Measurements from ENCODE around the gene MYG1.
"Not testable (repeated sequence)": the region's sequence is repeated elsewhere in the genome, so short reads cannot be mapped to it uniquely, and the experiment has no call there.

Gene MYG1

GRCh38 chr12:53327435-53328042 is 28.0 kb downstream of the MYG1 start:
- no peak for DNase-seq (ENCODE audit: low read depth in 2 of 2)

- DNase-seq (ENCODE audit: low read depth in 2 of 2): no peak
Observed at GRCh38 chr12:53328043-53328435, 28.5 kb downstream of the MYG1 start.

- DNase-seq (ENCODE audit: low read depth in 2 of 2): no peak
Observed at GRCh38 chr12:53330671-53331070, 31.2 kb downstream of the MYG1 start.

- DNase-seq (ENCODE audit: low read depth in 2 of 2): not testable (repeated sequence)
Observed at GRCh38 chr12:53332339-53332738, 32.8 kb downstream of the MYG1 start.

GRCh38 chr12:53332744-53333143 is 33.2 kb downstream of the MYG1 start:
- no peak for DNase-seq (ENCODE audit: low read depth in 2 of 2)

- DNase-seq (ENCODE audit: low read depth in 2 of 2): no peak
Observed at GRCh38 chr12:53333289-53333688, 33.8 kb downstream of the MYG1 start.

- DNase-seq (ENCODE audit: low read depth in 2 of 2): no peak
Observed at GRCh38 chr12:53333845-53334244, 34.4 kb downstream of the MYG1 start.

GRCh38 chr12:53334822-53335221 is 35.3 kb downstream of the MYG1 start:
- no peak for DNase-seq (ENCODE audit: low read depth in 2 of 2)

- no peak for DNase-seq (ENCODE audit: low read depth in 2 of 2)
Observed at GRCh38 chr12:53336181-53336681, 36.7 kb downstream of the MYG1 start, which contains the start of gene SP7. SP7 (minus strand) TSS chr12:53336354; CDS start chr12:53335646, 708 bp downstream.

- no peak for DNase-seq (ENCODE audit: low read depth in 2 of 2)
Observed at GRCh38 chr12:53338017-53338416, 38.5 kb downstream of the MYG1 start.

- DNase-seq (ENCODE audit: low read depth in 2 of 2): no peak
Observed at GRCh38 chr12:53338916-53339315, 39.4 kb downstream of the MYG1 start.

- DNase-seq (ENCODE audit: low read depth in 2 of 2): no peak
Observed at GRCh38 chr12:53340398-53340797, 40.9 kb downstream of the MYG1 start.

- DNase-seq (ENCODE audit: low read depth in 2 of 2): no peak
Observed at GRCh38 chr12:53343449-53343848, 44.0 kb downstream of the MYG1 start.

- DNase-seq (ENCODE audit: low read depth in 2 of 2): no peak
Observed at GRCh38 chr12:53343969-53344368, 44.5 kb downstream of the MYG1 start.

- DNase-seq (ENCODE audit: low read depth in 2 of 2): no peak
Observed at GRCh38 chr12:53344487-53344823, 45.0 kb downstream of the MYG1 start.

- DNase-seq (ENCODE audit: low read depth in 2 of 2): peak; percentile 64 to 75
Observed at GRCh38 chr12:53344824-53345485, 45.5 kb downstream of the MYG1 start.

- DNase-seq (ENCODE audit: low read depth in 2 of 2): no peak
Observed at GRCh38 chr12:53345486-53346188, 46.1 kb downstream of the MYG1 start.

GRCh38 chr12:53346491-53346890 is 47.0 kb downstream of the MYG1 start:
- DNase-seq (ENCODE audit: low read depth in 2 of 2): no peak

- no peak for DNase-seq (ENCODE audit: low read depth in 2 of 2)
Observed at GRCh38 chr12:53347905-53348304, 48.4 kb downstream of the MYG1 start.

GRCh38 chr12:53352331-53353256 is 53.1 kb downstream of the MYG1 start:
- peak; percentile 71 to 75 for DNase-seq (ENCODE audit: low read depth in 2 of 2)

GRCh38 chr12:53353257-53353655 is 53.8 kb downstream of the MYG1 start:
- no peak for DNase-seq (ENCODE audit: low read depth in 2 of 2)

GRCh38 chr12:53355121-53355520 is 55.6 kb downstream of the MYG1 start:
- no peak for DNase-seq (ENCODE audit: low read depth in 2 of 2)

Data from stimulated activated CD4-positive, alpha-beta T cell treated with anti-CD3 and anti-CD28 coated beads, Interleukin-4, amount 100 ng/mL, for 48 hours (primary cell).